GM21390 (cell line): ENCODE results near the gene F2RL2.

Experiments
- ATAC-seq: cut with Tn5 transposase; IDR thresholded peaks from one replicate; pipeline ENCODE4 v1.9.1; 2021; ENCODE audit not compliant: unreplicated experiment

Gene F2RL2, protein sequence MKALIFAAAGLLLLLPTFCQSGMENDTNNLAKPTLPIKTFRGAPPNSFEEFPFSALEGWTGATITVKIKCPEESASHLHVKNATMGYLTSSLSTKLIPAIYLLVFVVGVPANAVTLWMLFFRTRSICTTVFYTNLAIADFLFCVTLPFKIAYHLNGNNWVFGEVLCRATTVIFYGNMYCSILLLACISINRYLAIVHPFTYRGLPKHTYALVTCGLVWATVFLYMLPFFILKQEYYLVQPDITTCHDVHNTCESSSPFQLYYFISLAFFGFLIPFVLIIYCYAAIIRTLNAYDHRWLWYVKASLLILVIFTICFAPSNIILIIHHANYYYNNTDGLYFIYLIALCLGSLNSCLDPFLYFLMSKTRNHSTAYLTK

DNA sequence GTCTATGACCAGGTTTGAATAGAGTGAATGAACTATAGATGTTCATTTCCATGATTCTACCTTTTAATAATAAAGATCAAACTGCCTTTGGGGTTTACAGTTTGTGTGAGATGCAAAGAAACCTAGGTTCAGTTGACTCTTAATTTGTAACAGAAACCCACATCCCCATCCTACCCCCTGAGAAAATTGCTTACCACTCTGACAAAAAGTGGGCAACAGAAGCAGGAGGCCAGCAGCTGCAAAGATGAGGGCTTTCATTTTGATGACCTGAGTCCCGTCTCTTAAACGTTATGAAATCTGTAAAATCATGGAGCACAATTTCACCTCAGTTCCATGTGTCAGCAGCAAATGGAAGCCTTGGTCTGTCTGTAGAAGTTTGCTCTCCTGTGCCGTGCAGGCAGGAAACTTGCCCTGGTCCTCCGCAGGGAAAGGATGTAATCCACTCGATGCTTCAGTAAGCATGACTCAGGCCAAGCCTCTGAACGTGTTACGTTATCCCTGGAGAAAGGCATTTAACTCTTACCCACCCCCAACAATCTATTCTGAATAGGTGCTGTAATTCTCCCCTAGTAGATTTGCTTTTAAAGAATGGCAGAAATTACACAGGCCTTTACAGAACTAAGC lies at the start of gene F2RL2:
TSS of gene F2RL2 (minus strand) at position 431 of the 624 bp plus-strand sequence. CDS start at position 258, 173 bp downstream.
- no peak for ATAC-seq

DNA sequence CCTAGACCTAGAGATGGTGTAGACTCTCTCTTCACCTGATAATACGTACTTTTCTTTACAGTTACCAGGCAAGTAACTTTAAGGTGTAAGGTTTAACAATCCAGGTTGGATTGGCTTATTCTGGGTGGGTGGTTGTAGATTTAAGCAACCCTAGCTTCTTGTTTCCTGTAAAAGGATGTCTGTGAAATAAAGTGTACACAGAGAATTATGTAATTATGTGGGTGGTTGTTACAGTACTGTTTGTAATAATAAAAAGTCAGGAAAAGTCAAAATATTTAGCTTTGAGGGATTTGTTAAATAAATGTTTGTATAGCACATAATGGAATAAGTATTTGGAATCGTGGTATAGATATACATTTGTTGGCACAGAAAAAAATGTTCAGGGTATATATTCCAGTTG lies 49.0 kb upstream of the F2RL2 start:
- ATAC-seq: no peak

DNA sequence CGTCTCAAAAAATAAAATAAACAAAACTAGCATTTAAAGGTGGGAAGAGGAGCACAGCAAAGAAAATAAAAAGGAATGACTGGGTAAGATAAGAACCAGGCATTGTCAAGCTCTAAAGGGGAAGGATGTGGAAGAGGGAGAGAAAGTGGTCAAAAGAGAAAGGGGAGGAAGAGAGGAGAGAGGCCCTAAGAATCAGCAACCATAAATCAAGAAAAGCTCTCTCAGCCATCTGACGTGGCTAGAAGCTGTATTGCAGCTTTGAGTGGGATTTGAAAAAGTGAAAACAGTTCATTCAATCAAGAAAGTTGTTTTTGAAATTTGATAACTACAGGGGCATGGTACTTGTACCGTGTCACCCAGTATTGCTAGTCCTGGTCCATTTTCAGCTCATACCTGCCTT lies 47.3 kb upstream of the F2RL2 start:
- no peak for ATAC-seq

DNA sequence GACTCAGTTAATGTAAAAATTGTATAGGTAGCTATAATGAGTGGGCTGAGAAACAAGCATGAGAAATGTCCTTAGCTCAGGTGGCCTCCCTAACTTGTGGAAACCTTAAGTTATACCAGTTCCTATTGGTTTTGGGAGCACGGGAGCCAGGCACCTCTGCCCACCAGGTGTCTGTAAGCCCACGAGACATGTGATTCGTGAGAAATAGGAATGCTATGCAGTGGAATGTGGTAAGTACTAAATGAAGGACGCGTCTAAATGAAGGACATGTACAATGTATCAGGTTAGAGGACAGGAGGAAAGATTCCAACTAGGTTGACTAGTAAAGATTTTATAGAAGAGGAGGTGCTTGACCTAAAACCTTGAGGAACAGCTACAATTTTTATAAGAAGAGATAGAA lies 46.0 kb upstream of the F2RL2 start:
- ATAC-seq: no peak

DNA sequence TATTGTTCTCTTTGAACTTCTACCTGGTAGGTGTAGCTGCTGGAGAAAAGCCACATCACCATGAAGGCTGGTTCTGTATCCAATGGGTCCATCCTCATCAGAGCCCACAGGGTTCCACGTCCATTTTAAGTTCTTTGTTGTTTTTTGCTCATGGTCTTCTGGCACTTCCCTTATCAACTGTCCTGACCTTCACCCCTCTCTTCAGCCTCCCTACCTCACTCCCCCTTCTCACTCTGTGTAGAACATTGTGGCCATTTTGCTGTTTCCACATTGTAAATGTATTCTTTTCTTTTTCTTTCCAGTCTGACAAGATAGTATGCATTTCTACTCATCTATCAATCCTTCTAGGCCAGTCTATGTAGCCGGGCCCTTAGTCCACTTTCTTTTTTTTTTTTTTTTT lies 44.3 kb upstream of the F2RL2 start:
- ATAC-seq: no peak

DNA sequence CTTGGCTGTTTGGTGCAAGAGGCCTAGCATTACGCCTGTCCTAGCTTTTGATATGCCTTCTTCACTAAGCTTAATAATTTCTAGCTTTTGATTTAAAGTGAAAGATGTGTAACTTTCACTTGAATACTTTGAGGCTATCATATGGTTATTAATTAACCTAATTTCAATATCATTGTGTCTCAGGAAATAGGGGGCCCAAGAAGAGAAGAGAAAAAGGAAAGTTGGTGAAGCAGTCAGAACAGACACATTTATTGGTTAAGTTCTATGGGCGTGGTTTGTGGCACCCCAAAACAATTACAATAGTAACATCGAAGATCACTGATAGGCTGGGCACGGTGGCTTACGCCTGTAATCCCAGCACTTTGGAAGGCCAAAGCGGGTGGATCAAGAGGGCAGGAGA lies 40.9 kb upstream of the F2RL2 start:
- ATAC-seq: no peak

DNA sequence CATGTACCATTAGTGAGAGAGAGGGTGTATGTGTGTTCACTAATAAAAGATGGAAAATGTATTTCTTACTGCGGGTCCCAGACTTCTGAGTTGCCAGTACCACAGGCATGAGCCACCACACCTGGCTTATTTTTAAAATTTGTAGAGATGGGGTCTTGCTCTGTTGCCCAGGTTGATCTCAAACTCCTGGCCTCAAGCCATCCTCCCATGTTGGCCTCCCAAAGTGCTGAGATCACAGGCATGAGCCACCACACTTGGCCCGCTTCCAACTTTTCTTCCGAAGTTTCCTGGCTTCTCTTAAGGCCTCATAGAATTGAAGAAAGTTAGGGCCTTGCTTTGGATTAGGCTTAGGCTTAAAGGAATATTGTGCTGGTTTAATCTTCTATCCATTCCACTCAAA lies 40.4 kb upstream of the F2RL2 start:
- ATAC-seq: no peak

DNA sequence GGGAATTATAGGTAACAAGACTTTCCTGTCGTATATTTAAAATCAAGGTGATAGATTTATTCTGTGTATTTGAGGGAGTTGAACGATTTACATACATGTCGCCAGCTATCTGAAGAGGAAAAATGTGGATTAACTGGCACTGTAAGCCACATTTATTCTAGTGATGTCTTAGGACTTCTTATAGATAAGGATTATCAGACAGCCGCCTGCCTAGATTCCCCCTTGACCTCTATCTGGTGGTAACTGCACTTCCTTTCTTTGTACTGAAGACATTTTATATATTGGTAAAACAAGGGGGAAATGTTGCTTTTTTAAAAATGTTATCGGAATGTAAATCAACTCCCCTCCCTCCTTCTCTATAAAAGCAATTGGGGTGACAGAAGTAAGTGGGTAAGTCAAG lies 39.3 kb upstream of the F2RL2 start:
- ATAC-seq: no peak

DNA sequence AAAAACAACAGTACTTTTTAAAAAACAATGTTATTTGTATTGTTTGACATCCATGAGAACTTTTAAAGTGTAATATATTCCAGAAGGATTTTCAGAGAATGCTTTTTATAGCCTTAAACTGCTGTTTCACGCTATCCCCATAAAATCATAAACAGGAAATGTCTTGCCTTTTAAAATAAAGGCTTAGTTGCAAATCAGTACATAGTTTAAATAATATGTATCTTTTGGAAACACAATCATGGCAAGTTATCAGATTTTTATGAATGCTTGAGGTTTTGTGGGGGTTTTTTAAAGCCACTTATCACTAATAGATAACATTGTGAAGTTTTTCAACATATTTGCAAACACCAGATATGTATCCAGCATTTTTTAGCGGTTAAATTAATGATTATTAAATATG lies 37.2 kb upstream of the F2RL2 start:
- no peak for ATAC-seq

DNA sequence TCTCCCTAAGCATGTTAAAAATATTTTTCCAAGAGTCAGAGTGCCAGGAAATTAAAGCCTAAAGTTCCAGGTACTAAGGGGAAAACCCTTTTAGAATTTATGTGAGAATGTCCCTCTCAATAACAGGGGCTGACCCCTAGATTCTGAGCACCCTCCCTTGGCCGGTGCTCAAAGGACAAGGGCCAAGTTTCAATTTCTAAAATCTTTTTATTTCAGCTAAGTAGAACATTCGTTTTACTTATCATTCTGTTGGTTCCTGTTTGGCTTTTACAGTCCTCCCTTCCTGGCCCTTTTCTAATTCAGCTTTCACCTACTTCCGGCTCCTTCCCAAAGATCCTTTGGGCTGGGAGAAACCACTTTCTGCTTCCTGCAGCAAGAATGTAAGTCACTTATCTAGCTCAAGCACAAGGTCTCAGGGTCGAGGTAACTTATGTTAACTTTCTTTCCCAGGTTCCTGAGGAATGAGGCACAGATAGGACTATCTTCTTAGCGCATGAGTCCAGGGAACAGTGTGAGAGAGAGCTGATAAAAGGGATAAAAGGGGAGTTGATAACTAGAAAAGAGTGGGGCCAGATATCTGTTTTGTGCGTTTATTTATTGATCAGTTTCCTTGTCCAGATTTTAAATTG lies 34.6 kb upstream of the F2RL2 start:
- no peak for ATAC-seq

DNA sequence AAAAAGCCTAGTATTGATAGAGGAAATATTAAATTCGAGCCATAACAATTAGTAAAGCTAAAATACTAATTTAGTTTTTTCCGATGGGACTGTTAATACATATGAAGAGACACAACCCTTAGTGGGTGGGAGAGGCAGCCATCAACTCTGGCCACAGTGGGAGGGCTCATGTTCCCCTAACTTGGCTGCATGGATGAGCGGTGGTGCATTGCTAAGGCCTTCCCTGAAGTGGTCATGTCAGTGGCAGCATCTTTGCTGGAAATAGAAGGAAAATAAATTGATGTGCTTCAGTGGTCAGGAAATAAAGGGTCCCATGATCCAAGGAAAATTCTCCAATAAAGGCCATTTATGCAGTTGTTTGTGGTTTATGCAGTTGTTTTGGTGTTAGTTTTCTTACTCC lies 33.9 kb upstream of the F2RL2 start:
- no peak for ATAC-seq

DNA sequence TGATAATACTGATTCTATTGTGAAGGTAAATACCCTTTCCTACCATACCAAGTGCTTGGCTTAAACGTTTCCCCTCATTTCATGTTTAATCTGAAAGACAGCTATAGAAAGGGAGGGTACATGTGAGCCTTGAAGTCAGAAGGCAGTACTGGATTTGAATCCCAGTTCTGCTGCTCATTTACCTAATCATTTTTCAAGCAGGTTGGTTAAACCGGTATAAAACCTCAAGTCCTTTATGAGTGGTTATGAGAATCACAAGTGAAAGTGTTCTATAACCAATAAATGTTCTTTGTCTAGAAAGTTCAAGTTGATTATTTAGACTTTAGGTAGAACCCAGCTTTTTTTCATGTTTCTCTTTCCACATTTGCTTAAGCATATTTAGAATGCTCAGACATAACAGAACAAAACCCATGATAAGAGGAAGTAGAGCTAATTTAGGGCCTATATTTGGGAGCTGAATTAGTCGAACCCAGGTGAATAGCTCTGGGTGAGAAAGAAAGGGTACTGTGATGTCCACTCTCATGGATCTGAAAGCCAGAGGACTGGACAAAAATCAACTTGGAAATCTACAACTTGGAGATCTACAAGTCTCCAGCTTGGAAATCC lies 29.7 kb upstream of the F2RL2 start:
- ATAC-seq: no peak

DNA sequence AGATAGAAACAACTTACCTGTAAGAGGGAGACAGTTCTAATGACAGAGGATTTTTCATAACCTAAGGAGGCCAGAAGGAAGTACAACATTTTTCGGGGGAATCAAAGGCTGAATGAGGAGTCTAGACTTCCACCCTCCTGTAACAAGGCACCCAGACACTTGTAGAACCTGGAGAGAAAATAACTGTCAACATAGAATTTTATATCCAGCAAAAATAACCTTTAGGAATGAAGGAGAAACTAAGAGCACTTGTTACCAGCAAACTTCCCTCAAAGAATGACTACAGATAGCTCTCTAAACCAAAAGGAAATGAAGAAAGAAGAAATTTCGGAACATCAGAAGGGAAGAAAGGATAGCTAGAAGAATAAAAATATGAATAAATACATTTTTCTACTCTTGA lies 25.9 kb upstream of the F2RL2 start:
- ATAC-seq: no peak

DNA sequence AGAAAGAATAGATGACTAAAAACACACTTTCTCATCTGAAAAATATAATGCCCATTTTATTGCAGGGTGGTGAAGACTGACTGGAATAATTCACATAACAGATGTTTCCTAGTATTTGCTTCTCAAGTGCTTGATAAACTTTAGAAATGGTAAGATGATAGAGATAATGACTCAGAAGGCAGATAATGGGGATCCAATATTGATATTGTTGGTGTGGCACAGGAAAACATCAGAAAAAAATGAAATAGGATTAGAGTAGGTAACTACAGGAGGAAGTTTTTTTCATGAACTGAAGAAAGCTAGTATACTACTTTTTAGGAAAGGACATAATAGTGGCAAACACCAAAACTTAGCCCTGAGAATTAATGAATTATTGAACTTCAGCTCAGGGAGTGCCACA lies 20.2 kb upstream of the F2RL2 start:
- no peak for ATAC-seq

DNA sequence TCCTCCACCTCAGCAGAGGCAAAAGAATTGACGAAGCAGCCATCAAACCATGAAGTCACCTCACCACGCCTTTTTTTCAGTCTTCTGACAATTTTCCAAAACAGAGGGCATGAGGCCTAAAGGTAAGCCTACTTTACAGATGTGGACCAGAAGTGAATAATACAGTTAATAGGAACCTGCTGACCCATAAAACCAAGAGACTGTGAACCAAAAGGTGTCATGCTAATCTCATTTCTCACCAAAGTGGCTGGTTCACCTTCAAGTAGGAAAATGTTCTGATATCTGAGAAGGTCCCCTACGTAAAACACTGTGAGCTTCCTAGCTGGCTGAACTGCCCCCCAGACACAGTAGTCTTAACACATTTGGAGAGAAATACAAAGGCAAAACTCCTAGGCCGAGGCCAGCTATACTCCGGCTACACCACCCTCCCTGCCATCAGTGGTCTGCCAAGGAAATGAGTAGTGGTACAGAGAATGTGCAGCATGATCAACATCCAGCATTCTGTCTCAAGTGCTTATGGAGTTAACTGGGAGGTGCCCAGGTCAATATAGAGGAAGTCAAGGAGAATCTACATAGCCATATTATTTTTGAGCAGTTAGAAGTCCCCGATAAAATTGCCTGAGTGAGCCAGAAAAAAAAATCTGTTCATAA lies 19.3 kb upstream of the F2RL2 start:
- ATAC-seq: no peak

DNA sequence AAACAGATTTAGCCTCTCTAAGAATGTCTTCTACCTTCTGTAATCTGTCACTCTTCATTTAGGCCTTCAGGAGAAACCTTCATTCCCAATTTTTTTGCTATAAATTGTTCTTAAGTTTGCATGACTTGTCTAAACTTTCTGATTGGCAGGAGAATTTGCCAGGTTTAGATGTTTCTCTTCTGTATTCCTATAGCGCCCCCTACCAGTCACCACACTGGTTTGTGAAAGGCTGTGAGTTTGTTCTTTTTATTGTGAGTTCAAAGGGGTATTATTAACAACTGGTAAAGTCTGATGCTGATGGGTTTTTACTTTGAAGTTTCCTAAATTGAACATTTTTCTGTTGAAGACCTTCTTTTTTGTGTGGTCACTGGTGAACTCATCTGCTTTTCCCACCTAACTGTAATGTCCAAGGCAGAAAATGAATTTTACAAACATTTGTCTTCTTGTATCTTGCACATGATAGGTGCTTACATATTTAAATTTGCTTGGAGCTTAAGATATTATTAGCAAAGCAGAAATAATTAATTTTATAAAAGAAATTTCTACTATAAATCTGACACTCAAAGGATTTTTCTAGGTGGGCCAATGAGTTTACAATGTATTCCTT lies 18.4 kb upstream of the F2RL2 start:
- no peak for ATAC-seq

DNA sequence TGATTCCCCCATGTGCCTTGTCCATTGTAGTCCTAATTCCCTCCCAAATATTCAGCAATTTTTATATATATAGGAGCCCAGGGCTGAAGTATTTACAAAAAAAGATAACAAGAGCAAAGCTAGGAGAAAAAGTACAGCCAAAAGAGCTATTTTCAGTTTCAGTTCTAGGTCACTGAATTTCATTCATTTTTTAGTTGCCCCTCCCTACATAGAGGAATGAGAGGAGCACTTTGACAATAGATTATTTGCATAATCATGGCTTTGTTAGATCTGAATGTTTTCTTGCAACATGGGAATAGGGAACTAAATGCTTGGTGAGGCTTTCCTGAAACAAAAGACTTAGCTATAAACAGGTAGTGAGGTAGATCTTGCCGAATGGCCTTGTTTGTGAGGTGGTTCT lies 15.3 kb upstream of the F2RL2 start:
- peak; percentile 53 for ATAC-seq

DNA sequence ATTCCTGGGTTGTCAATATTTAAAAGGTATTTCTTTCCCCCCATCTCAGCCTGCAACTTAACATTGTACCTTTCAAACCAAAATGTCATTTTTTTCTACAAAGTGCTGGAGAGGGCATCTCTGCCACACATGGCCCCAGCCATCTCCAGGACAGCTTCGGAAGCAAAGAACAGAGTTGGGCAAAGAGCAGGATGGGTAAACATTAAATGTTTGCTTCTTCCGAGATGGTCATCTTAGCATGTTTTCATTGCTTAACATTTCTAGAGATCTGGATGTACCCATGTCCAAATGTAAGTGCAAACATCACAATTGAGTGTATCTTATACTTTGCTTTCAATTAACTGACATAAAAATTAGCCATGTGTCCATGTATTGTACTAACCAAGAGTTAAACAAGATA lies 14.3 kb upstream of the F2RL2 start:
- no peak for ATAC-seq

DNA sequence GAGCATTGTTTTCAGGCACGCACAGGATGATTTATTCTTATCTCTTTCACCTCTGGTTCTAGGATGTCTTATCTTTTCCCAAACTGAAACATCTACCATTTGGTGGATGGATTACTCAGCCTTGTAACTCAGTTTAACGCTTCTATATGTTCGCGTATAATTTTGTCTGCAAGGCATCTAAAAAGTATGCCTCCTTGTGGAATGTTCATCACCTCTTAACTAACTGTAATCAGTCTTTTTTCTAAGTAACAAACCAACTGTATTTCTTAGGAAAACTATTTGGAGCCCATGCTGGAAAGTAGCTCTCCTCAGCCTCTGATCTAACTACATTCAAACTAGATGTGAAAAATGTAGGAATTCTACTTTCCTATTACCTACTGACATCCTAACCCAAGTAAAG lies 11.5 kb upstream of the F2RL2 start:
- no peak for ATAC-seq

DNA sequence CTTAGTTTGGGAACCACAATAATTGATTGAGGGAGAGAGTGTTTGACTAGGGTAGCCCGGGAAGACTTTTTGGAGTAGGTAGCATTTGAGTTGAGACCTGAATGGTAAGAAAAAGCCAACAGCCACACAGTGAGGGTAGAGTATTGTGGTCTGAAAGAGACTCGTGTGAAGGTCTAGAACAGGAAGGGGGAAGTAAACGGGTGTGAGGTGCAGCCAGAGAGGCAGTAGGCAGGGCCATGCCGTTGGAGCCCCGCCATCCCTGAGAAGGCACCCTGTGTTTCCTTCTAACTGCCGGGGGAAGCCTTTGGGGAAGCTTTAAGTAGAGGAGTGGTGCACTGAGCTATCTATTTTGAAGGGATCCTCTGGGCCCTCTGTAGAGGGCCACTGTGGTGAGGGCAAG lies 3.5 kb upstream of the F2RL2 start:
- no peak for ATAC-seq
